K562 (cell line): Measurements from ENCODE around the gene CACNA2D4.

Experiments
- ELF1 ChIP-seq: fragments of 200-800 bp; sonication (Bioruptor generic); IDR thresholded peaks from 2 replicates; pipeline ENCODE4 v1.6.1; 2016; ENCODE audit warnings: missing genetic modification characterization, missing compliant biosample characterization
- FOXJ3 ChIP-seq: sonication (generic); formaldehyde crosslinking; IDR thresholded peaks from 2 replicates; pipeline ENCODE4 v1.4.0; 2020; ENCODE audit warnings: mild to moderate bottlenecking, missing genetic modification reagents
- POLR2A ChIP-seq: fragments of 450-650 bp; conservative IDR thresholded peaks from 2 replicates; pipeline ENCODE4 v1.6.1; 2016
- SIRT6 ChIP-seq: IDR thresholded peaks from one replicate; pipeline ENCODE4 v1.6.1; 2012; ENCODE audit warnings: low read depth, mild to moderate bottlenecking, control low read depth, inconsistent platforms, low read length, moderate library complexity
- SMARCE1 ChIP-seq: fragments of 450-650 bp; IDR thresholded peaks from 2 replicates; pipeline ENCODE4 v1.7.1; 2016; ENCODE audit warnings: mild to moderate bottlenecking
- ZNF143 ChIP-seq: sonication (generic); formaldehyde crosslinking; IDR thresholded peaks from 2 replicates; pipeline ENCODE4 v1.9.0; 2022; ENCODE audit warnings: mild to moderate bottlenecking, missing genetic modification reagents
- ZNF766 ChIP-seq: fragments of 200-800 bp; sonication (Bioruptor generic); conservative IDR thresholded peaks from 2 replicates; pipeline ENCODE4 v1.6.1; 2016; ENCODE audit warnings: missing genetic modification characterization, missing compliant biosample characterization
- TF ChIP-seq, protein P1 (sequence below): fragments of 200-400 bp; formaldehyde crosslinking; IDR thresholded peaks from 2 replicates; pipeline ENCODE4 v1.6.1; 2017; ENCODE audit warnings: mild to moderate bottlenecking, low read depth, low read length, moderate library complexity

DNA sequence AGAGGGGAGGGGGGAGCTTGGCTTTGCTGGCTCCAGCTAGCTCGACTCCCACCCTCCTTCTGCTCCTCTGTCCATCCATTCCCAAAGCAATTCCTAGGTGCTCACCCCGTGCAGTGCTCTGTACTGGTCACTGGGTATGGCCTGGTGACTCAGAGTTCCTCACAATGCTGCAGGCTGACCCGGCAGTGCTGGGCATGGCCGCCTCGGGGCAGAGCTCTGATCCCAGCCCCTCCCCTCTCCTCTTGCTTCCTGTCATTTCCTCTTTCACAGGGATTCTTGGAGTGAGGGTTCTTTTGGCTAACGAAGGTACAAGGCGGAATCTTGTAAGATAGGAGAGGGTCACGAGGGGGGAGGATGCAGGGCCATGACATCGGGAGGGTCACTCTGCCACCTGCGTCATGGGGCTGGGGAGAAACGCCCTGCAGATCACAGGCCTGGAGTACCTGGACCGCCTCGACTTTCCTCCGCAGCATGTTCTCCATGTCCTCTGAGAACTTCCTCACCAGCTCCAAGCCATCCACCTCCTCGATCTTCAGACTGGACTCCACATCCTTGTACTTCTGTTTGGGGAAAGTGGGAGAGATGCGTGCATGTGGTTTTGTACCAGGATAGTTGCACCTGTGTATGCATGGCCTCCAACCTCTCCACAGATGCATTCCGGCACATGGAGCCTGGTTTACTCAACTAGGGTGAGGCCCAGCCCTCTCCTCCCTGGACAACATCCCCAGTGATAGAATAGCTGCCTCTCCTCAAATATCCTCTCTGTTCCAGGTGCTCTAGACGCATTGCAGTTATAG, 5.7 kb downstream of the CACNA2D4 start:
- TF ChIP-seq ELF1 (tag) (no peak), SMARCE1 (no peak), ZNF143 (CRISPR knock-in tag) (no peak), FOXJ3 (CRISPR knock-in tag) (no peak), POLR2A (no peak), ZNF766 (CRISPR knock-in tag) (no peak), SIRT6 (no peak)
- TF ChIP-seq, protein P1, sequence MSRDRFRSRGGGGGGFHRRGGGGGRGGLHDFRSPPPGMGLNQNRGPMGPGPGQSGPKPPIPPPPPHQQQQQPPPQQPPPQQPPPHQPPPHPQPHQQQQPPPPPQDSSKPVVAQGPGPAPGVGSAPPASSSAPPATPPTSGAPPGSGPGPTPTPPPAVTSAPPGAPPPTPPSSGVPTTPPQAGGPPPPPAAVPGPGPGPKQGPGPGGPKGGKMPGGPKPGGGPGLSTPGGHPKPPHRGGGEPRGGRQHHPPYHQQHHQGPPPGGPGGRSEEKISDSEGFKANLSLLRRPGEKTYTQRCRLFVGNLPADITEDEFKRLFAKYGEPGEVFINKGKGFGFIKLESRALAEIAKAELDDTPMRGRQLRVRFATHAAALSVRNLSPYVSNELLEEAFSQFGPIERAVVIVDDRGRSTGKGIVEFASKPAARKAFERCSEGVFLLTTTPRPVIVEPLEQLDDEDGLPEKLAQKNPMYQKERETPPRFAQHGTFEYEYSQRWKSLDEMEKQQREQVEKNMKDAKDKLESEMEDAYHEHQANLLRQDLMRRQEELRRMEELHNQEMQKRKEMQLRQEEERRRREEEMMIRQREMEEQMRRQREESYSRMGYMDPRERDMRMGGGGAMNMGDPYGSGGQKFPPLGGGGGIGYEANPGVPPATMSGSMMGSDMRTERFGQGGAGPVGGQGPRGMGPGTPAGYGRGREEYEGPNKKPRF = no peak
